Left lung (tissue), 10 donors: ENCODE data around the gene ZNF518A. TPM values are rescaled to one million over a fixed set of nuclear protein-coding genes. Genes with fewer than 3 reads are reported as not detected.

ENCODE experiments used
- ATAC-seq: fragments of 200-7000 bp; cut with Tn5 transposase; one replicate; pipeline ENCODE4 v1.9.1; 2020; ENCODE audit warnings: moderate library complexity
- DNase-seq, 4 donors: peaks; one replicate each; pipeline ENCODE4 v3.0.0-alpha.2; 2013 to 2020
- H3K27ac ChIP-seq, 2 donors: fragments of 200-600 bp; sonication (generic) in 1 of 2; one replicate each; pipeline versions ENCODE4 v1.5.0 to v1.8.0; 2020 to 2021
- H3K27me3 ChIP-seq, 2 donors: fragments of 200-600 bp; sonication (generic) in 1 of 2; one replicate each; pipeline versions ENCODE4 v1.5.0 to v1.8.0; 2020 to 2021
- H3K36me3 ChIP-seq, 2 donors: fragments of 200-600 bp; sonication (generic) in 1 of 2; one replicate each; pipeline versions ENCODE4 v1.5.0 to v1.8.0; 2020 to 2021
- H3K4me1 ChIP-seq, 2 donors: fragments of 200-600 bp; one replicate each; pipeline ENCODE4 v1.8.0; 2021
- H3K4me3 ChIP-seq, 2 donors: fragments of 200-600 bp; sonication (generic) in 1 of 2; one replicate each; pipeline versions ENCODE4 v1.5.0 to v1.8.0; 2020 to 2021; ENCODE audit warnings: mild to moderate bottlenecking in 1 of 2
- H3K9me3 ChIP-seq, 2 donors: fragments of 200-600 bp; sonication (generic) in 1 of 2; one replicate each; pipeline versions ENCODE4 v1.5.0 to v1.8.0; 2020 to 2021
- intact Hi-C, 2 donors: fragments of 100-400 bp; cut with DNase I; formaldehyde crosslinking; loops; one replicate each; pipeline versions ENCODE4 v1.11.2 to v1.14.2; 2022
- polyA plus RNA-seq, 6 donors: library from polyadenylated mRNA; unstranded; fragments of 120-200 nt; gene quantifications; one replicate each; pipeline ENCODE4 v1.2.1, GENCODE V29; 2013; ENCODE audit not compliant: insufficient read length in 6 of 6
- total RNA-seq, 2 donors: library from RNA; stranded (reverse); fragmentation: NEBNext Ultra II Directional; extraction: Animal tissue kit (Norgen Biotek cat#: 25700); gene quantifications; one replicate each; pipeline ENCODE4 v1.2.1, GENCODE V29; 2021
- TF ChIP-seq, protein P1 (sequence below), 2 donors: fragments of 200-600 bp; sonication (generic) in 1 of 2; IDR thresholded peaks; one replicate each; pipeline versions ENCODE4 v1.5.0 to v1.8.0; 2021; ENCODE audit warnings: antibody characterized with exemption in 2 of 2
- donor health status: DM: no; HTN: yes; CAD: no.
- donor health status: DM: no; HTN: no; CAD: no.

Gene ZNF518A
- total and polyA plus RNA-seq, 8 donors = 19.5 to 55.1 (median 49.2) TPM

DNA sequence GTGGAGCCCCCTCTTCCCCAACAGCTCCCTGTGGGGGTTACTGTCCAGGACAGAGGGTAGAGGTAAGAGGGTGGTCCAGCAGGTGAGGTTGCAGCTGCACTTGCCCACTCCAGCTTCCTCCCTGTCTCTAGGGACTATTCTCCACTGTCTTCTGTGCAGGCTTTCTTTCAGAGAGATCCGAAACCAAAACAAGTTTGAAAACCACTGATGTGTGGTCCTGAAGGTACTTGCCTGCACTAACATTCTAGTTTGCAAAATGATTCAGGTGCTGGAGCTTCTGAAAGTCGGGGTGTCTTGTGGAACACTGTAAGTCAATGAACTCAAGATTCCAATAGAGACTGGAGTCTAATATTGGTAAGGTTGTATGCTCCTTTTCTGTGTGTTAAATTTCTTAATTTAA, 78.2 kb downstream of the ZNF518A start:
- TF ChIP-seq, protein P1, sequence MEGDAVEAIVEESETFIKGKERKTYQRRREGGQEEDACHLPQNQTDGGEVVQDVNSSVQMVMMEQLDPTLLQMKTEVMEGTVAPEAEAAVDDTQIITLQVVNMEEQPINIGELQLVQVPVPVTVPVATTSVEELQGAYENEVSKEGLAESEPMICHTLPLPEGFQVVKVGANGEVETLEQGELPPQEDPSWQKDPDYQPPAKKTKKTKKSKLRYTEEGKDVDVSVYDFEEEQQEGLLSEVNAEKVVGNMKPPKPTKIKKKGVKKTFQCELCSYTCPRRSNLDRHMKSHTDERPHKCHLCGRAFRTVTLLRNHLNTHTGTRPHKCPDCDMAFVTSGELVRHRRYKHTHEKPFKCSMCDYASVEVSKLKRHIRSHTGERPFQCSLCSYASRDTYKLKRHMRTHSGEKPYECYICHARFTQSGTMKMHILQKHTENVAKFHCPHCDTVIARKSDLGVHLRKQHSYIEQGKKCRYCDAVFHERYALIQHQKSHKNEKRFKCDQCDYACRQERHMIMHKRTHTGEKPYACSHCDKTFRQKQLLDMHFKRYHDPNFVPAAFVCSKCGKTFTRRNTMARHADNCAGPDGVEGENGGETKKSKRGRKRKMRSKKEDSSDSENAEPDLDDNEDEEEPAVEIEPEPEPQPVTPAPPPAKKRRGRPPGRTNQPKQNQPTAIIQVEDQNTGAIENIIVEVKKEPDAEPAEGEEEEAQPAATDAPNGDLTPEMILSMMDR (IDR thresholded peaks at IDR 0.05) = no peak
- DNase-seq = no peak
- Histone ChIP-seq H3K4me1 (no peaks in the 10 kb centered on the region), H3K9me3 (no peaks in the 10 kb centered on the region), H3K27me3 (no peaks in the 10 kb centered on the region), H3K36me3 (peaks cover 0 to 4% of the 10 kb centered on the region in 2 donors), H3K27ac (no peak overlapping the region), H3K4me3 (no peak overlapping the region)
- no peak for ATAC-seq
- intact Hi-C loops = no loop called here

DNA sequence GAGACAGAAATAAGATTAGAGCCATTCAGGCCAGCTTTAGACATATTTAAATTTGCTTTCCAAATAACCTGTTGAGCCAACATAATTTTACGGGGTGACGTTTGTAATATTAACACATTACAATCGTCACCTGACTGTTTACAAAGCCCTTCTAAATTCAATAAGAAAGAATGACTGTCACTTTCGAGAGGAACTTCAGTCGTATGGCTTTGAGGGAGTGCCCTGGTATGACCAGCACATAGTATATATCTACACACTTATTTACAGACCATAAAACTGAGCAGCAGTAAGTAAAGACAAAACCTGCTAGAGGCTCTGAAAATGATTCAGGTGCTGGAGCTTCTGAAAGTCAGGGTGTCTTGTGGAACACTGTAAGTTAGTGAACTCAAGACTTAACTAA, 78.8 kb downstream of the ZNF518A start:
- no peak for DNase-seq
- H3K36me3 ChIP-seq = peaks cover 0 to 4% of the 10 kb centered on the region in 2 donors
- no peak overlapping the region for H3K27ac ChIP-seq
- intact Hi-C loops = no loop called here
- ATAC-seq = no peak
- H3K27me3 ChIP-seq = no peaks in the 10 kb centered on the region
- TF ChIP-seq, protein P1 (IDR thresholded peaks at IDR 0.05) = no peak
- no peaks in the 10 kb centered on the region for H3K4me1 ChIP-seq
- H3K9me3 ChIP-seq = no peaks in the 10 kb centered on the region
- H3K4me3 ChIP-seq = no peak overlapping the region

DNA sequence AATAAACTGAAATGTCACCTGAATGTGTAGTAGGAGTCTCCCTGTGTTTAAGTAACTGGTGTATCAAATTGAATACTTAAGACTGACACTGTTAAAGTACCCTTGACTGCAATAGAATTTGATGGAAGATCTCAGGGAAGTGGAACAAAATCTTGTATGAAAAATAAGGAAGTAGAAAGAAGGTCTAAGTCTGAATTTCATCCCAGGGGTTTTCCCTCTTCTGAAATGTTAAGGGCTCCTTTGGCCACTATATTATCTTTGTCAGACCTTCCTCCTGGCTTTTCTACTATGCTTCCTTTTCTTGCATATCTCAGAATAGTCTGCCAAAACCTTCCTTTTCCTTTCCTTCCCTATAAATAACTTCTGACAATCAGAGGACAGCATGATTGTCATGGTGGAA, 81.7 kb downstream of the ZNF518A start:
- Histone ChIP-seq H3K27ac (no peak overlapping the region), H3K4me1 (no peaks in the 10 kb centered on the region), H3K27me3 (no peaks in the 10 kb centered on the region), H3K4me3 (no peak overlapping the region), H3K36me3 (no peaks in the 10 kb centered on the region), H3K9me3 (no peaks in the 10 kb centered on the region)
- TF ChIP-seq, protein P1 (IDR thresholded peaks at IDR 0.05) = no peak
- intact Hi-C loops = no loop called here
- no peak for DNase-seq
- no peak for ATAC-seq

DNA sequence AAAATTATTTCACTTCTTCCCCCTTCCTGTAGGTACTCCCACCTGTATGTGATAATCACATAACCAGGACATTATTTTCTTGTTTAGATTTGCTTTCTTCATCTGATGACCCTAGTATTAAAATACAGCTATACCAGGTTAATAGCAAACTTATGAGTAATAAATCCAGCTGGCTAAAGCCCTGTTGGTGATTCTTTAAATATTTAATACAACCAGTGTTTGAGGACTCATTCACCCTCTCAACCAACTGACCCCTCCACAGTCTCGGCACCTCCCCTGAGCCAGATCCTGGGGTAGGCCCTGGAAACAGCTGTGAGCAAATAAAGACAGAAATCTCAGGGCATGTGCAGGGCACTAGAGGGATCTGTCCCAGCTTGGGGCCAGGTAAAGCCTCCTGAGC, 82.8 kb downstream of the ZNF518A start:
- no peaks in the 10 kb centered on the region for H3K36me3 ChIP-seq
- TF ChIP-seq, protein P1 (IDR thresholded peaks at IDR 0.05) = no peak

More for the DNA sequence above, 82.8 kb downstream of the ZNF518A start:
- H3K27me3 ChIP-seq = no peaks in the 10 kb centered on the region
- no peak overlapping the region for H3K27ac ChIP-seq
- H3K9me3 ChIP-seq = no peaks in the 10 kb centered on the region
- ATAC-seq (no peak), DNase-seq (no peak)
- no peak overlapping the region for H3K4me3 ChIP-seq
- intact Hi-C loops = no loop called here
- H3K4me1 ChIP-seq = no peaks in the 10 kb centered on the region

Other genes starting within 250 kb of the ZNF518A start
- 1 to 10 TPM in 1 of 2 donors, under 1 TPM in 1; 0.79 to 3.3 TPM for gene CC2D2B, start 222.3 kb upstream of the ZNF518A start, total RNA-seq
- gene CC2D2B, start 222.3 kb upstream of the ZNF518A start, polyA plus RNA-seq = 1 to 10 TPM; 1.8 to 3.5 (median 2.0) TPM
- gene CCNJ, start 86.7 kb upstream of the ZNF518A start, total RNA-seq = 1 to 10 TPM; 7.9 TPM
- 10 to 100 TPM; 15.3 to 17.7 (median 16.9) TPM for gene CCNJ, start 86.7 kb upstream of the ZNF518A start, polyA plus RNA-seq
- 1 to 10 TPM; 7.9 to 9.4 TPM for gene BLNK, start 141.3 kb downstream of the ZNF518A start, total RNA-seq
- gene BLNK, start 141.3 kb downstream of the ZNF518A start, polyA plus RNA-seq = 10 to 100 TPM; 14.6 to 18.8 (median 16.6) TPM
- not detected for gene DNTT, start 174.1 kb downstream of the ZNF518A start, total RNA-seq
- under 1 TPM in 5 of 6 donors, not detected in 1; 0.08 to 0.20 (median 0.11) TPM for gene DNTT, start 174.1 kb downstream of the ZNF518A start, polyA plus RNA-seq
- gene OPALIN, start 228.7 kb downstream of the ZNF518A start, total RNA-seq = not detected
- not detected for gene OPALIN, start 228.7 kb downstream of the ZNF518A start, polyA plus RNA-seq